ENCODE measurements around the gene USP12.

Gene USP12

GRCh38 chr13:27186295-27186694 is 14.7 kb upstream of the USP12 start:
- no peak overlapping the region for H2AFZ ChIP-seq (ENCODE audit: low read length)

DNA sequence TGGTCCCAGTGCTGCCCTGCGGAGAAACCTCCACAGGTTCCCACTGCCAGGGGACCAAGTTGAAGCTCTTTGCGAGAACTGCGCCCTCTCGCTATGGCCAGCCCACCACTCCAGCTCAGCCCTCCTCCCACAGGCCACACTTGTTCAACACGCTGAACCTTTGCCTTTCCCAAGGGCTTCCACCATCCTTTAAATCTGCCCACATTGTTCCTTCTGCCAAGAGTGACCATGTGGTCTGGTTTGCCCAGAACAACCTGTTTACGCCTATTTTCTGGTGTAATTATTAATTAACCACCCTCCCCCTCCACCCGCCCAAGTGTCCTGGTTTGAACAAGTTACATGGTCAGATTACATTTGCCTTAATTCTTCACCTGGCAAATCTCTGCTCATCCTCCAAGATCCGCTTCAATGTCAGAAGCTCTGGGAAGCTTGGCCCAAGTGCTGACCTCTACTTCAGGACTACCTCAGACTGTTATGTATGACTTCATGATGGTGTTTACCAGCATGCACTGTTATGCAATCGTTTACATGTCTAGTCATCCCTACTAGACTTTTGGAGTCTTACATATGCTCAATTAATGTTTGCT is 12.0 kb upstream of the USP12 start:
- no peaks in the 10 kb centered on the region for H3K9me2 ChIP-seq (replicated peaks; ENCODE audit: low read depth, low read length)
- no peak for TF ChIP-seq EZH2phosphoT487 (IDR thresholded peaks at IDR 0.05; ENCODE audit: borderline replicate concordance)
- TF ChIP-seq, protein P1, sequence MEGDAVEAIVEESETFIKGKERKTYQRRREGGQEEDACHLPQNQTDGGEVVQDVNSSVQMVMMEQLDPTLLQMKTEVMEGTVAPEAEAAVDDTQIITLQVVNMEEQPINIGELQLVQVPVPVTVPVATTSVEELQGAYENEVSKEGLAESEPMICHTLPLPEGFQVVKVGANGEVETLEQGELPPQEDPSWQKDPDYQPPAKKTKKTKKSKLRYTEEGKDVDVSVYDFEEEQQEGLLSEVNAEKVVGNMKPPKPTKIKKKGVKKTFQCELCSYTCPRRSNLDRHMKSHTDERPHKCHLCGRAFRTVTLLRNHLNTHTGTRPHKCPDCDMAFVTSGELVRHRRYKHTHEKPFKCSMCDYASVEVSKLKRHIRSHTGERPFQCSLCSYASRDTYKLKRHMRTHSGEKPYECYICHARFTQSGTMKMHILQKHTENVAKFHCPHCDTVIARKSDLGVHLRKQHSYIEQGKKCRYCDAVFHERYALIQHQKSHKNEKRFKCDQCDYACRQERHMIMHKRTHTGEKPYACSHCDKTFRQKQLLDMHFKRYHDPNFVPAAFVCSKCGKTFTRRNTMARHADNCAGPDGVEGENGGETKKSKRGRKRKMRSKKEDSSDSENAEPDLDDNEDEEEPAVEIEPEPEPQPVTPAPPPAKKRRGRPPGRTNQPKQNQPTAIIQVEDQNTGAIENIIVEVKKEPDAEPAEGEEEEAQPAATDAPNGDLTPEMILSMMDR (conservative IDR thresholded peaks at IDR 0.05; ENCODE audit: low read length): no peak
- H3K79me2 ChIP-seq (ENCODE audit: insufficient read depth, low read length): no peaks in the 10 kb centered on the region

More at GRCh38 chr13:27186295-27186694, 14.7 kb upstream of the USP12 start:
- Histone ChIP-seq H4K20me1 (ENCODE audit: insufficient read depth, low read length, poor library complexity, severe bottlenecking) (no peaks in the 10 kb centered on the region), H3K4me3 (ENCODE audit: low read length, poor library complexity, severe bottlenecking) (no peak overlapping the region), H3K9me2 (replicated peaks; ENCODE audit: low read depth, low read length) (no peaks in the 10 kb centered on the region), H3K79me2 (ENCODE audit: insufficient read depth, low read length) (no peaks in the 10 kb centered on the region), H3K4me2 (ENCODE audit: low read depth, low read length, poor library complexity, severe bottlenecking) (no peak overlapping the region), H3K9me3 (ENCODE audit: insufficient read depth, low read depth, low read length) (no peaks in the 10 kb centered on the region), H3F3A (ENCODE audit: low read depth) (no peaks in the 10 kb centered on the region), H3K27me3 (ENCODE audit: insufficient read depth, low read length, poor library complexity, severe bottlenecking) (no peaks in the 10 kb centered on the region), H3K4me1 (ENCODE audit: insufficient read depth, low read length, poor library complexity, severe bottlenecking) (no peaks in the 10 kb centered on the region), H3K9ac (ENCODE audit: low read depth, low read length, poor library complexity, severe bottlenecking) (no peak overlapping the region), H3K36me3 (ENCODE audit: insufficient read depth, low read length) (no peaks in the 10 kb centered on the region)
- no peak for TF ChIP-seq EZH2phosphoT487 (IDR thresholded peaks at IDR 0.05; ENCODE audit: borderline replicate concordance)
- TF ChIP-seq, protein P1 (conservative IDR thresholded peaks at IDR 0.05; ENCODE audit: low read length): no peak

DNA sequence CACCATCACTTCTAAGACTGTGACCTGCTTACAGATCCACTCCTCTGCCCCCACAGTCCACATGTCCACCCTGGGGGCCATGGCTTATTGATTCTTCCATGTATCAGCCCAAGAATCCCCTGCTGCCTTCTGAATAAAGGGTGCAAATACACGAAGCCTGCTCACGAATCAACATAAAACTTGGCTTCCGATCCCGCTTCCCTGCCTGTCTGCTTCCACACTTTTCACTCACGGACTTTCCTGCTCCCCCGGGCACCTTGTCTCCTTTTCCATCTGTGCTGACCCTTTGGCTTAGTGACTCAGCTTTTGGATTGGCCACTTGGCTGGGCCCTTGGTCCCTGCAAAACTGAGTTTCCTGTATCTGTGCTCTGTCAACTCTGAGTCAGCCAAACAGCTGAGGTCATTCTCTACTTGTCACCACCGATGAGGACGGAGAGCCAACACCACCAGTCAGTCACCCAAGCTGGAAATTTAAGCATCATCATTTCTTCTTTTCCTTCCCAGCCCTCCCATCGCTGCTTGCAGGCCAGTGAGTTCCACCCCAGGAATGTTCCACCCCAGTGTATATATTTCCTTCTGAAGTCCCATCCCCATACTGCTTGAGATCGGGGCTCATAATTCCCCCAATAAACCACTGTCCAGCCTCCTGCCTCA is 11.4 kb upstream of the USP12 start:
- no peak overlapping the region for H3K4me2 ChIP-seq (ENCODE audit: low read depth, low read length, poor library complexity, severe bottlenecking)
- H3K4me1 ChIP-seq (ENCODE audit: insufficient read depth, low read length, poor library complexity, severe bottlenecking): no peaks in the 10 kb centered on the region
- no peak overlapping the region for H3K4me3 ChIP-seq (ENCODE audit: low read length, poor library complexity, severe bottlenecking)
- no peaks in the 10 kb centered on the region for H3K9me2 ChIP-seq (replicated peaks; ENCODE audit: low read depth, low read length)
- no peaks in the 10 kb centered on the region for H3K79me2 ChIP-seq (ENCODE audit: insufficient read depth, low read length)
- H3F3A ChIP-seq (ENCODE audit: low read depth): no peaks in the 10 kb centered on the region
- H4K20me1 ChIP-seq (ENCODE audit: insufficient read depth, low read length, poor library complexity, severe bottlenecking): no peaks in the 10 kb centered on the region
- no peaks in the 10 kb centered on the region for H3K9me3 ChIP-seq (ENCODE audit: insufficient read depth, low read depth, low read length)
- TF ChIP-seq, protein P1 (conservative IDR thresholded peaks at IDR 0.05; ENCODE audit: low read length): no peak
- no peak for TF ChIP-seq EZH2phosphoT487 (IDR thresholded peaks at IDR 0.05; ENCODE audit: borderline replicate concordance)
- no peaks in the 10 kb centered on the region for H3K36me3 ChIP-seq (ENCODE audit: insufficient read depth, low read length)
- H2AFZ ChIP-seq (ENCODE audit: low read length): no peak overlapping the region
- no peaks in the 10 kb centered on the region for H3K27me3 ChIP-seq (ENCODE audit: insufficient read depth, low read length, poor library complexity, severe bottlenecking)
- H3K9ac ChIP-seq (ENCODE audit: low read depth, low read length, poor library complexity, severe bottlenecking): no peak overlapping the region

More for the DNA sequence above, 12.0 kb upstream of the USP12 start:
- H3F3A ChIP-seq (ENCODE audit: low read depth): no peaks in the 10 kb centered on the region
- no peak overlapping the region for H2AFZ ChIP-seq (ENCODE audit: low read length)
- no peak overlapping the region for H3K9ac ChIP-seq (ENCODE audit: low read depth, low read length, poor library complexity, severe bottlenecking)
- H3K36me3 ChIP-seq (ENCODE audit: insufficient read depth, low read length): no peaks in the 10 kb centered on the region
- H3K9me3 ChIP-seq (ENCODE audit: insufficient read depth, low read depth, low read length): no peaks in the 10 kb centered on the region
- no peak overlapping the region for H3K4me3 ChIP-seq (ENCODE audit: low read length, poor library complexity, severe bottlenecking)
- H3K27me3 ChIP-seq (ENCODE audit: insufficient read depth, low read length, poor library complexity, severe bottlenecking): no peaks in the 10 kb centered on the region
- H4K20me1 ChIP-seq (ENCODE audit: insufficient read depth, low read length, poor library complexity, severe bottlenecking): no peaks in the 10 kb centered on the region
- no peaks in the 10 kb centered on the region for H3K4me1 ChIP-seq (ENCODE audit: insufficient read depth, low read length, poor library complexity, severe bottlenecking)
- H3K4me2 ChIP-seq (ENCODE audit: low read depth, low read length, poor library complexity, severe bottlenecking): no peak overlapping the region

All from Loucy (cell line).